HEK293 (cell line): ENCODE measurements around the gene PRTG.

Source experiments
- HOXA7 ChIP-seq: sonication (generic); formaldehyde crosslinking; IDR thresholded peaks from 2 replicates; pipeline ENCODE4 v1.8.1; 2022; ENCODE audit warnings: missing genetic modification reagents, borderline replicate concordance
- TRIM28 ChIP-seq: IDR thresholded peaks from 2 replicates; pipeline ENCODE4 v1.6.1; 2011; ENCODE audit warnings: low read length, control low read depth, borderline replicate concordance
- YY1 ChIP-seq: fragments of 450-650 bp; formaldehyde crosslinking; IDR thresholded peaks from 2 replicates; pipeline ENCODE4 v1.5.1; 2018; ENCODE audit warnings: missing biosample characterization, missing genetic modification characterization
- YY2 ChIP-seq: fragments of 450-650 bp; formaldehyde crosslinking; IDR thresholded peaks from 2 replicates; pipeline ENCODE4 v1.5.1; 2016; ENCODE audit warnings: missing biosample characterization, missing genetic modification characterization
- ZBTB10 ChIP-seq: fragments of 450-650 bp; formaldehyde crosslinking; IDR thresholded peaks from 2 replicates; pipeline ENCODE4 v1.5.1; 2016; ENCODE audit warnings: missing biosample characterization, missing genetic modification characterization
- ZBTB49 ChIP-seq: fragments of 450-650 bp; formaldehyde crosslinking; IDR thresholded peaks from 2 replicates; pipeline ENCODE4 v1.5.1; 2016; ENCODE audit warnings: missing biosample characterization, missing genetic modification characterization, low read depth
- ZNF138 ChIP-seq: fragments of 450-650 bp; formaldehyde crosslinking; IDR thresholded peaks from 2 replicates; pipeline ENCODE4 v1.5.1; 2016; ENCODE audit warnings: missing biosample characterization, missing genetic modification characterization, borderline replicate concordance
- ZNF274 ChIP-seq, 2 experiments: fragments of 200-500 bp in 1 of 2; fragments of 450-650 bp in 1 of 2; sonication (Bioruptor generic) in 1 of 2; formaldehyde crosslinking in 1 of 2; IDR thresholded peaks; 2 replicates each; pipeline versions ENCODE4 v1.5.1 to v1.6.1; 2014 to 2016; ENCODE audit warnings: borderline replicate concordance in 1 of 2, inconsistent platforms in 1 of 2, low read length in 1 of 2, missing biosample characterization in 1 of 2, missing genetic modification characterization in 1 of 2
- ZNF398 ChIP-seq: fragments of 450-650 bp; formaldehyde crosslinking; IDR thresholded peaks from 2 replicates; pipeline ENCODE4 v1.5.1; 2017; ENCODE audit warnings: missing biosample characterization, missing genetic modification characterization
- ZNF670 ChIP-seq: fragments of 450-650 bp; formaldehyde crosslinking; IDR thresholded peaks from 2 replicates; pipeline ENCODE4 v1.5.1; 2016; ENCODE audit warnings: missing biosample characterization, missing genetic modification characterization, low read depth
- TF ChIP-seq, protein P1 (sequence below): fragments of 450-650 bp; formaldehyde crosslinking; IDR thresholded peaks from 2 replicates; pipeline ENCODE4 v1.5.1; 2016; ENCODE audit warnings: missing biosample characterization, missing genetic modification characterization
- TF ChIP-seq, protein P2 (sequence below): fragments of 450-650 bp; formaldehyde crosslinking; IDR thresholded peaks from 2 replicates; pipeline ENCODE4 v1.5.1; 2016; ENCODE audit warnings: missing biosample characterization, missing genetic modification characterization

DNA sequence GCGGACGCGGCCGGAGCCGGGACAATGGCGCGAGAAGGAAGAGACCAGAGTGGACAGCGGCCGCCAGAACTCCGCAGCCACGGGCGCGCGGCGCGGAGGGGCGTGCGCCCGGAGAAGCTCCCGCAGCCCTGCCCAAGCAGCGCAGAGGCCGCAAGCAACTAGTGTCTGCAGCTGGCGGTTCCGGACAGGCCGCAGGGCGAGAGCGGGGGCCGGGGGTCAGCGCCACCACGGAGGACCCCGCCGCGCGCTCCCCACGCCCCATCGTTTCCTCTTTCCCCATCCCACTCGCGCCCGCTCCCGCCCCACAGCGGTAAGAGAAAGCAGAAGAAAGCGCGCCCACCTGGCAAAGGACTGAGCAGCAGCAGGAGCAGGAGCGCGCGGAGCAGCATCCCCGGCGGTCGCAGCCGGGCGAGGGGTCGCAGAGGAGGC lies 440 bp downstream of the PRTG start:
- no peak for TF ChIP-seq ZBTB49 (tag by site-specific recombination)
- TF ChIP-seq TRIM28: no peak
- TF ChIP-seq ZNF274 (IDR thresholded peaks at IDR 0.05; ENCODE audit: low read length): no peak
- TF ChIP-seq ZNF274 (tag by site-specific recombination; IDR thresholded peaks at IDR 0.05; ENCODE audit: borderline replicate concordance): no peak
- TF ChIP-seq, protein P1, sequence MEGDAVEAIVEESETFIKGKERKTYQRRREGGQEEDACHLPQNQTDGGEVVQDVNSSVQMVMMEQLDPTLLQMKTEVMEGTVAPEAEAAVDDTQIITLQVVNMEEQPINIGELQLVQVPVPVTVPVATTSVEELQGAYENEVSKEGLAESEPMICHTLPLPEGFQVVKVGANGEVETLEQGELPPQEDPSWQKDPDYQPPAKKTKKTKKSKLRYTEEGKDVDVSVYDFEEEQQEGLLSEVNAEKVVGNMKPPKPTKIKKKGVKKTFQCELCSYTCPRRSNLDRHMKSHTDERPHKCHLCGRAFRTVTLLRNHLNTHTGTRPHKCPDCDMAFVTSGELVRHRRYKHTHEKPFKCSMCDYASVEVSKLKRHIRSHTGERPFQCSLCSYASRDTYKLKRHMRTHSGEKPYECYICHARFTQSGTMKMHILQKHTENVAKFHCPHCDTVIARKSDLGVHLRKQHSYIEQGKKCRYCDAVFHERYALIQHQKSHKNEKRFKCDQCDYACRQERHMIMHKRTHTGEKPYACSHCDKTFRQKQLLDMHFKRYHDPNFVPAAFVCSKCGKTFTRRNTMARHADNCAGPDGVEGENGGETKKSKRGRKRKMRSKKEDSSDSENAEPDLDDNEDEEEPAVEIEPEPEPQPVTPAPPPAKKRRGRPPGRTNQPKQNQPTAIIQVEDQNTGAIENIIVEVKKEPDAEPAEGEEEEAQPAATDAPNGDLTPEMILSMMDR: no peak; the same call in 1 of the 2 replicates
- TF ChIP-seq YY1: no peak
- TF ChIP-seq, protein P2, sequence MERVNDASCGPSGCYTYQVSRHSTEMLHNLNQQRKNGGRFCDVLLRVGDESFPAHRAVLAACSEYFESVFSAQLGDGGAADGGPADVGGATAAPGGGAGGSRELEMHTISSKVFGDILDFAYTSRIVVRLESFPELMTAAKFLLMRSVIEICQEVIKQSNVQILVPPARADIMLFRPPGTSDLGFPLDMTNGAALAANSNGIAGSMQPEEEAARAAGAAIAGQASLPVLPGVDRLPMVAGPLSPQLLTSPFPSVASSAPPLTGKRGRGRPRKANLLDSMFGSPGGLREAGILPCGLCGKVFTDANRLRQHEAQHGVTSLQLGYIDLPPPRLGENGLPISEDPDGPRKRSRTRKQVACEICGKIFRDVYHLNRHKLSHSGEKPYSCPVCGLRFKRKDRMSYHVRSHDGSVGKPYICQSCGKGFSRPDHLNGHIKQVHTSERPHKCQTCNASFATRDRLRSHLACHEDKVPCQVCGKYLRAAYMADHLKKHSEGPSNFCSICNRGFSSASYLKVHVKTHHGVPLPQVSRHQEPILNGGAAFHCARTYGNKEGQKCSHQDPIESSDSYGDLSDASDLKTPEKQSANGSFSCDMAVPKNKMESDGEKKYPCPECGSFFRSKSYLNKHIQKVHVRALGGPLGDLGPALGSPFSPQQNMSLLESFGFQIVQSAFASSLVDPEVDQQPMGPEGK: no peak; the same call in 1 of the 2 replicates
- TF ChIP-seq ZBTB10 (tag by site-specific recombination): no peak
- no peak for TF ChIP-seq ZNF670 (tag by site-specific recombination)
- TF ChIP-seq YY2 (tag by site-specific recombination): no peak
- no peak for TF ChIP-seq HOXA7 (CRISPR knock-in tag)
- TF ChIP-seq ZNF398: no peak
- TF ChIP-seq ZNF138 (tag by site-specific recombination): no peak
